Measurements from ENCODE around the gene DIS3L2. TPM values are rescaled to one million over a fixed set of nuclear protein-coding genes. Genes with fewer than 3 reads are reported as not detected.
"Not testable (repeated sequence)": the region's sequence is repeated elsewhere in the genome, so short reads cannot be mapped to it uniquely, and the experiment has no call there.

DIS3L2 gene
- total RNA-seq, 1 donor from 2014 or later = 23.7 TPM

- DNase-seq = no peak
These were observed 415.8 kb downstream of the DIS3L2 start for GRCh38 chr2:232377319-232377718.

- DNase-seq = no peak
These were observed 416.6 kb downstream of the DIS3L2 start for GRCh38 chr2:232377841-232378734.

DNA sequence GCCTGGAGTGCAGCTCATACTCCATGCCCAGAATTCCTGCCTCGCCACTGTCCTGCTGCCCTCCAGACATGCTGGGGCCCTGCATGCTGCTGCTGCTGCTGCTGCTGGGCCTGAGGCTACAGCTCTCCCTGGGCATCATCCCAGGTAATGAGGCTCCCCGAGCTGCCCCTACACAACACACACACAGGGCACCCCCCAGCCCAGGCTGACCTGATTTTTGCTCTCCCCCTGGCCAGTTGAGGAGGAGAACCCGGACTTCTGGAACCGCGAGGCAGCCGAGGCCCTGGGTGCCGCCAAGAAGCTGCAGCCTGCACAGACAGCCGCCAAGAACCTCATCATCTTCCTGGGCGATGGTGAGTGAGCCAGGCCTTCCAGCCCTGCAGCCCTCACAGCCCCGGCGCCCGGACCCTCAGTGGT lies 417.2 kb downstream of the DIS3L2 start, which contains the start of gene ALPP:
Gene ALPP (plus strand): TSS at position 17 of the 417 bp plus-strand sequence. CDS start 52 bp downstream, at position 69.
- not testable (repeated sequence) for DNase-seq

DNA sequence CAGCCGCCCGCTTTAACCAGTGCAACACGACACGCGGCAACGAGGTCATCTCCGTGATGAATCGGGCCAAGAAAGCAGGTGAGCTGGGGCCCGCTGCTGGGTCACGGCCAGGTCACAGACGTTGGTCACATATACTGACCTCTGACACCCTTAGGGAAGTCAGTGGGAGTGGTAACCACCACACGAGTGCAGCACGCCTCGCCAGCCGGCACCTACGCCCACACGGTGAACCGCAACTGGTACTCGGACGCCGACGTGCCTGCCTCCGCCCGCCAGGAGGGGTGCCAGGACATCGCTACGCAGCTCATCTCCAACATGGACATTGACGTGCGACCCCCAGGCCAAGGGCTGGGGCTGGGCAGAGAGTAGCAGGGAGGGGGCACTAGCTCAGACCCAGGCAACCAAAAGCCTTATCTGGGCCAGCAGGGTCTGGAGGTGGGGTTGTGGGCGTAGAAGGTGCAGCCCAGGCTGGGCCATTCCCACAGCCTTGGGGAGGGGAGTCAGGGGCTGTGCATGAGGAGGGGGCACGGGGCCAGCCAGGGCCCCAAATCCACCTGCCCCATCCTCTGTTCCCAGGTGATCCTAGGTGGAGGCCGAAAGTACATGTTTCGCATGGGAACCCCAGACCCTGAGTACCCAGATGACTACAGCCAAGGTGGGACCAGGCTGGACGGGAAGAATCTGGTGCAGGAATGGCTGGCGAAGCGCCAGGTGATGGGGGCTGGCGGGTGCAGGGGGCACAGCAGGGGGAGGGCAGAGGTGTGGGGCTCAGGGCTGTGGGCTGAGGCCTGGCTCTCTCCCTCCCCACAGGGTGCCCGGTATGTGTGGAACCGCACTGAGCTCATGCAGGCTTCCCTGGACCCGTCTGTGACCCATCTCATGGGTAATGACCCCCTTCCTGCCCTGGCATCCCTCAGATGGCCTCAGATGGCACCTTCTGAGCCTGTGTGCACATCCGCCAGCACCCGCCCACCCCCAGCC lies 418.4 kb downstream of the DIS3L2 start:
- DNase-seq = not testable (repeated sequence)

GRCh38 chr2:232381204-232382031 lies 419.9 kb downstream of the DIS3L2 start:
- DNase-seq = not testable (repeated sequence)

DNA sequence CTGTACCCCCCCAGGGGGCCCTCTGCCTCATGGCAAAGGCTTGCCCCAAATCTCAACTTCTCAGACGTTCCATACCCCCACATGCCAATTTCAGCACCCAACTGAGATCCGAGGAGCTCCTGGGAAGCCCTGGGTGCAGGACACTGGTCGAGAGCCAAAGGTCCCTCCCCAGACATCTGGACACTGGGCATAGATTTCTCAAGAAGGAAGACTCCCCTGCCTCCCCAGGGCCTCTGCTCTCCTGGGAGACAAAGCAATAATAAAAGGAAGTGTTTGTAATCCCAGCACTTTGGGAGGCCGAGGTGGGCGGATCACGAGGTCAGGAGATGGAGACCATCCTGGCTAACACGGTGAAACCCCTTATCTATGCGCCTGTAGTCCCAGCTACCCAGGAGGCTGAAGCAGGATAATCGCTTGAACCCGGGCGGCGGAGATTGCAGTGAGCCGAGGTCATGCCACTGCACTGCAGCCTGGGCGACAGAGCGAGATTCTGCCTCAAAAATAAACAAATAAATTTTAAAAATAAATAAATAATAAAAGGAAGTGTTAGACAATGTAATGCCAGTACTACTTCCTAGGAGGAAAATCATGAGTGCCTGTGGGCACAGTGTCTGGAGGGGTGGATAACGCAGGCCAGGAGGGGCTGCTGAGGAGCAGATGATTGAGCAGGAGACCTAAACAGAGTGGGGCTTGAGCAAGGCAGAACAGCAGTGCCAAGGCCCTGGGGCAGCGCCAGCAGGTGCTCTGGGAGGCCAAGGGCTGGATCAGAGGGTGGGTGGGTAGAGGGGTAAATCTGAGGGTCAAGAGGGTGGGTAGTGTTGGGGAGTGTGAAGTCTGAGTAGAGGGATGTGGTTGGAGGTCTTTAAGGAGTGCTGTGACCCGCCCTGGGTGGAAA lies 421.1 kb downstream of the DIS3L2 start:
- DNase-seq = no peak

DNA sequence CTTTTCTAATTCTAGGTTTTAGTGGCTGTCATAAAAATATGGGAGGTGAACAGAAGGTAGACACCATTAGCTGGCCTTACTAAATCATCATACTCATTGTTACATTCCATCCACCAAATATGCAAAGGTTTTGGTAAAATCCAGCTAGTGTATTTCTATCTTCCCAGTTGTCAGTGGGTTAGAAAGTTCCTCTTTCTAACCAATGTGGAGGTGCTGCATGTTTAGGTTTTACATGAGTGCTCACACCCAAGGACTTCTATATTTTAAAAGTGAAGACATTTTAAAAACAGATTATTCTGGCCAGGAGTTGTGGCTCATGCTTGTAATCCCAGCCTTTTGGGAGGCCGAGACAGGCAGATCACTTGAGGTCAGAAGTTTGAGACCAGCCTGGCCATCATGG lies 423.0 kb downstream of the DIS3L2 start:
- DNase-seq = no peak

DNA sequence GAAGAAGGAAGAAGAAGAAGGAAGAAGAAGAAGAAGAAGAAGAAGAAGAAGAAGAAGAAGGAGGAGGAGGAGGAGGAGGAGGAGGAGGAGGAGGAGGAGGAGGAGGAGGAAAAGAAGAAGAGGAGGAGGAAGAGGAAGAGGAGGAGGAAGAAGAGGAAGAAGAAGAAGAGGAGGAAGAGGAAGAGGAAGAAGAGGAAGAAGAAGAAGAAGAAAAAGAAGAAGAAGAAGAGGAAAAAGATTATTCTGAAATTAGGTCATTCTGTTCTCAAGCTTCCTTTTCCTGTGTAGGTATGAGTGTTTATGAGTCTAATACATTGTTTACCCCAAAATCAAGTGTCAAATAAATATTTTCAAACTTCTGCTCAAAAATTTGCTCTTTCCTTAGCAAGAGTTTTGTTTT lies 423.5 kb downstream of the DIS3L2 start:
- DNase-seq = not testable (repeated sequence)

DNA sequence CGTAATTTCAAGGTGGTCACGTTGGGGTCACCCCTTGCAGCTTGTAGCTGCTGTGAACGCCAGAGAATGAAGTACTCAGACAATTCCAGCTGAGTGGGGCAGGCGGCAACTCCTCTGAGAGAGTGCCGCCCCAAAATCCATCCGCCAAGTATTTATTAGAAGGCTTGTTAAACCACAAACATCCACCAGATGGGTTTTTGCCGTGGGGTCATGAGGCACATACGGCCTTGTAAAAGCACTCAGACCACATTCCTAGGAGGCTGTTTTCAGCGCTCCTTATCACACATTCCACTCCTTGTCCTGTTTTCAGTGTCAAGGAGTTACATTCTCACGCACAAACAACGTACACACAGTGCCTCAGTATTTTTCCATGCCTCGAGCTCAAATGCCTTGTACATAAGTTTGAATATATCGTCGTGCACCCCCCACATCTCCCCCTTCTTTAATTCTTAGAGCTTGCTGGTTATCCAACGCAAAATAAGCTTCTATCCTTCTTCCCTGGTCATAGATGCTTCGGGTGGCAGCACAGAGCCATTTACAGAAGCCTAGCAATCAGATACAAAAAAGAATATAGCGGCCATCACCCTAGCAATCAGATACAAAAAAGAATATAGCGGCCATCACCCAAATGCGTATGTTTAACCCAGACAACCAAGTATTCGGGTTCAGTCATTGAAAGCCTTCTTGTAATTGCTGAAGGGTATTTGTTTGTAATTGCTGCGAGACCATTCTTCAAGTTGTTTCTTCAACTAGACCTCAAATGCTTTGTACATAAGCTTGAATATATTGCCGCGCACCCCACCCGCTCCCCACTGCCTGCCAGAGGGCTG lies 424.4 kb downstream of the DIS3L2 start:
- DNase-seq = no peak

GRCh38 chr2:232386490-232386739 lies 424.9 kb downstream of the DIS3L2 start:
- no peak for DNase-seq

Other genes starting within 250 kb of the DIS3L2 start
- gene PDE6D, start 180.4 kb upstream of the DIS3L2 start, total RNA-seq = 22.7 and 29.8 TPM in 2 replicates
- 16.7 and 18.6 TPM in 2 replicates for gene COPS7B, start 175.3 kb upstream of the DIS3L2 start, total RNA-seq
- 0.17 TPM in 1 of 2 replicates, not detected in the other for gene NPPC, start 35.3 kb upstream of the DIS3L2 start, total RNA-seq